ENCODE measurements around the gene LPA.

Gene LPA

GRCh38 chr6:160507420-160507819, 156.7 kb downstream of the LPA start:
- DNase-seq (ENCODE audit: low read depth): no peak
- TF ChIP-seq MYC (IDR thresholded peaks at IDR 0.05; ENCODE audit: low read depth, low read length) (no peak), POLR2A (IDR thresholded peaks at IDR 0.05; ENCODE audit: extremely low read depth, insufficient read length) (no peak)
- H3K4me3 ChIP-seq (ENCODE audit: low read depth, low read length): no peak overlapping the region

- TF ChIP-seq MAX (IDR thresholded peaks at IDR 0.05; ENCODE audit: low read depth, low read length): no peak
- no peak for DNase-seq (ENCODE audit: low read depth)
- no peak overlapping the region for H3K4me3 ChIP-seq (ENCODE audit: low read depth, low read length)
Observed at GRCh38 chr6:160505970-160506369, 158.1 kb downstream of the LPA start.

- no peak for TF ChIP-seq MAX (IDR thresholded peaks at IDR 0.05; ENCODE audit: low read depth, low read length)
- TF ChIP-seq POLR2A (IDR thresholded peaks at IDR 0.05; ENCODE audit: extremely low read depth, insufficient read length): no peak
- TF ChIP-seq MYC (IDR thresholded peaks at IDR 0.05; ENCODE audit: low read depth, low read length): no peak
- no peak for TF ChIP-seq CTCF (IDR thresholded peaks at IDR 0.05; ENCODE audit: low read depth, low read length)
- H3K4me3 ChIP-seq (ENCODE audit: low read depth, low read length): no peak overlapping the region
- no peak for DNase-seq (ENCODE audit: low read depth)
Observed at GRCh38 chr6:160500639-160501038, 163.4 kb downstream of the LPA start.

- DNase-seq (ENCODE audit: low read depth): no peak
- TF ChIP-seq MAX (IDR thresholded peaks at IDR 0.05; ENCODE audit: low read depth, low read length): no peak
- TF ChIP-seq CTCF (IDR thresholded peaks at IDR 0.05; ENCODE audit: low read depth, low read length): no peak
- no peak for TF ChIP-seq MYC (IDR thresholded peaks at IDR 0.05; ENCODE audit: low read depth, low read length)
- TF ChIP-seq POLR2A (IDR thresholded peaks at IDR 0.05; ENCODE audit: extremely low read depth, insufficient read length): no peak
- no peak overlapping the region for H3K4me3 ChIP-seq (ENCODE audit: low read depth, low read length)
Observed at GRCh38 chr6:160494576-160494975, 169.5 kb downstream of the LPA start.

GRCh38 chr6:160489091-160489490, 175.0 kb downstream of the LPA start:
- DNase-seq (ENCODE audit: low read depth): no peak
- H3K4me3 ChIP-seq (ENCODE audit: low read depth, low read length): no peak overlapping the region
- TF ChIP-seq POLR2A (IDR thresholded peaks at IDR 0.05; ENCODE audit: extremely low read depth, insufficient read length) (no peak), MYC (IDR thresholded peaks at IDR 0.05; ENCODE audit: low read depth, low read length) (no peak), MAX (IDR thresholded peaks at IDR 0.05; ENCODE audit: low read depth, low read length) (no peak), CTCF (IDR thresholded peaks at IDR 0.05; ENCODE audit: low read depth, low read length) (no peak)

- TF ChIP-seq MYC (IDR thresholded peaks at IDR 0.05; ENCODE audit: low read depth, low read length) (no peak), MAX (IDR thresholded peaks at IDR 0.05; ENCODE audit: low read depth, low read length) (no peak), CTCF (IDR thresholded peaks at IDR 0.05; ENCODE audit: low read depth, low read length) (no peak), POLR2A (IDR thresholded peaks at IDR 0.05; ENCODE audit: extremely low read depth, insufficient read length) (no peak)
- no peak for DNase-seq (ENCODE audit: low read depth)
- H3K4me3 ChIP-seq (ENCODE audit: low read depth, low read length): no peak overlapping the region
Observed at GRCh38 chr6:160487116-160487515, 177.0 kb downstream of the LPA start.

All from NB4 (cell line).